G401 (cell line): ENCODE data around the gene FRAS1. TPM values are rescaled to one million over a fixed set of nuclear protein-coding genes. Genes with fewer than 3 reads are reported as not detected.
"Not testable (repeated sequence)": the region's sequence is repeated elsewhere in the genome, so short reads cannot be mapped to it uniquely, and the experiment has no call there.

Experiments
- DNase-seq: peaks from one replicate; pipeline ENCODE4 v3.0.0-alpha.2; 2015; ENCODE audit warnings: low spot score
- in situ Hi-C: cut with HindIII; loops from 2 replicates; pipeline ENCODE4 v1.10.0; 2016; ENCODE audit warnings: low sequenced_read_pairs, mixed read lengths
- total RNA-seq: library from RNA; depleted of rRNA; stranded (reverse); fragments of >200 nt; shearing (Covaris generic); gene quantifications from 2 replicates; pipeline ENCODE4 v1.2.3, GENCODE V29; 2014

Gene FRAS1
- total RNA-seq, 1 experiment from 2014 or later, result not detected

- DNase-seq, result no peak
- in situ Hi-C loops, result no loop called here
Measured at GRCh38 chr4:78439328-78439727, 382.2 kb downstream of the FRAS1 start.

GRCh38 chr4:78441756-78442155, 384.6 kb downstream of the FRAS1 start:
- in situ Hi-C loops, result no loop called here

GRCh38 chr4:78446619-78447018, 389.5 kb downstream of the FRAS1 start:
- DNase-seq, result no peak
- in situ Hi-C loops, result no loop called here

More at GRCh38 chr4:78441756-78442155, 384.6 kb downstream of the FRAS1 start:
- no peak for DNase-seq

- in situ Hi-C loops, result no loop called here
- DNase-seq, result no peak
Measured at GRCh38 chr4:78451407-78451806, 394.3 kb downstream of the FRAS1 start.

- in situ Hi-C loops, result no loop called here
- no peak for DNase-seq
Measured at GRCh38 chr4:78454016-78454415, 396.9 kb downstream of the FRAS1 start.

GRCh38 chr4:78457751-78458150, 400.6 kb downstream of the FRAS1 start:
- DNase-seq, result no peak
- in situ Hi-C loops, result no loop called here

GRCh38 chr4:78459327-78459726, 402.2 kb downstream of the FRAS1 start:
- in situ Hi-C loops, result no loop called here
- DNase-seq, result no peak

GRCh38 chr4:78460368-78460767, 403.2 kb downstream of the FRAS1 start:
- in situ Hi-C loops, result no loop called here

GRCh38 chr4:78464265-78464664, 407.1 kb downstream of the FRAS1 start:
- no peak for DNase-seq
- in situ Hi-C loops, result no loop called here

More at GRCh38 chr4:78460368-78460767, 403.2 kb downstream of the FRAS1 start:
- DNase-seq, result no peak

GRCh38 chr4:78467223-78467622, 410.1 kb downstream of the FRAS1 start:
- DNase-seq, in situ Hi-C loops: not testable (repeated sequence)

- in situ Hi-C loops, result no loop called here
- DNase-seq, result no peak
Measured at GRCh38 chr4:78468272-78468671, 411.1 kb downstream of the FRAS1 start.

GRCh38 chr4:78476108-78476704, 419.1 kb downstream of the FRAS1 start:
- in situ Hi-C loops, result no loop called here
- no peak for DNase-seq

- DNase-seq, result no peak
- in situ Hi-C loops, result no loop called here
Measured at GRCh38 chr4:78477276-78477675, 420.2 kb downstream of the FRAS1 start.

GRCh38 chr4:78478523-78478922, 421.4 kb downstream of the FRAS1 start:
- DNase-seq, result no peak
- in situ Hi-C loops, result no loop called here

- no peak for DNase-seq
- in situ Hi-C loops, result no loop called here
Measured at GRCh38 chr4:78480286-78480685, 423.2 kb downstream of the FRAS1 start.

- in situ Hi-C loops, result no loop called here
- DNase-seq, result no peak
Measured at GRCh38 chr4:78481180-78481579, 424.1 kb downstream of the FRAS1 start.

GRCh38 chr4:78482281-78482680, 425.2 kb downstream of the FRAS1 start:
- DNase-seq, result no peak
- in situ Hi-C loops, result no loop called here

- in situ Hi-C loops, result no loop called here
Measured at GRCh38 chr4:78483811-78484210, 426.7 kb downstream of the FRAS1 start.

GRCh38 chr4:78484574-78484973, 427.5 kb downstream of the FRAS1 start:
- in situ Hi-C loops, result no loop called here
- DNase-seq, result no peak

More at GRCh38 chr4:78483811-78484210, 426.7 kb downstream of the FRAS1 start:
- no peak for DNase-seq

GRCh38 chr4:78493731-78494130, 436.6 kb downstream of the FRAS1 start:
- DNase-seq, result no peak
- in situ Hi-C loops, result no loop called here

GRCh38 chr4:78496021-78496643, 439.0 kb downstream of the FRAS1 start:
- no peak for DNase-seq
- in situ Hi-C loops, result no loop called here
